MM.1S (cell line): ENCODE data around the gene WDR37.

ENCODE experiments used
- EZH2 ChIP-seq: fragments of 300-600 bp; sonication (generic); optimal IDR thresholded peaks from 2 replicates; pipeline ENCODE3; 2017; ENCODE audit warnings: low read depth, mild to moderate bottlenecking, antibody characterized with exemption, low read length, mixed read lengths
- EZH2phosphoT487 ChIP-seq: fragments of 300-600 bp; sonication (generic); IDR thresholded peaks from 2 replicates; pipeline ENCODE4 v1.6.1; 2018; ENCODE audit warnings: antibody characterized with exemption, low read length
- TF ChIP-seq, protein P1 (sequence below): fragments of 300-600 bp; sonication (generic); IDR thresholded peaks from 2 replicates; pipeline ENCODE4 v1.5.1; 2016; ENCODE audit warnings: antibody characterized with exemption, low read length, mixed read lengths

DNA sequence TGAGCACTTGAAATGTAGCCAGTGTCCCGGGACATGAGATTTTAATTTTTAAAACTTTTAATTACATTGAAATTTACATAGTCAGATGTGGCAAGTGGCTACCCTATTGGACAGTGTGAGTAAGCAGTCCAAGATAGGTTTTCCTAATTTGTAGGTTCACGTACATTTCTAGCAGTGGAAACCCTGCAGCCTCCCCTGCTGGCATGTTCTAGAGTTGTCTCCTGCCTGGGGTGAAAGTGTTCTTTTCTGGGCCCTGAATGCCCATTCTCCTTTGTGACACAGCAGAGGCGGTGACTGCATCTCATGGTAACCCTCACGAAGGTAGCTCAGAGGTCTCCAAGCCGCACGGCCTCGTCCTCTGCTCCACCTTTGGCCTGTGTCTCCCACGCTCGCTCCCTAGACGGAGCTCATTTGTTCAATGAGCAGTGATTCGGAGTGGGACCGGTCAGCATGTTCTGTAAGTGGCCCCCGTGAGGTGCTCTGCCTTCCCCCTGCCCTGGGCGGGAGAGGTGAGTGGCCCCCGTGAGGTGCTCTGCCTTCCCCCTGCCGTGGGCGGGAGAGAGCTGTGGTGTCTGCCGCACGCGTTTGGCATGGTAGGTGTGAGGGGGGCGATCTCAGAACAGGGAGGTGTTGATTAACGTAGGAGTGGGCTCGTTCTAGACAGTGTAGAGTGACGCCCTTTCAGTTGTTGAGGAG lies 18.0 kb downstream of the WDR37 start:
- TF ChIP-seq, protein P1, sequence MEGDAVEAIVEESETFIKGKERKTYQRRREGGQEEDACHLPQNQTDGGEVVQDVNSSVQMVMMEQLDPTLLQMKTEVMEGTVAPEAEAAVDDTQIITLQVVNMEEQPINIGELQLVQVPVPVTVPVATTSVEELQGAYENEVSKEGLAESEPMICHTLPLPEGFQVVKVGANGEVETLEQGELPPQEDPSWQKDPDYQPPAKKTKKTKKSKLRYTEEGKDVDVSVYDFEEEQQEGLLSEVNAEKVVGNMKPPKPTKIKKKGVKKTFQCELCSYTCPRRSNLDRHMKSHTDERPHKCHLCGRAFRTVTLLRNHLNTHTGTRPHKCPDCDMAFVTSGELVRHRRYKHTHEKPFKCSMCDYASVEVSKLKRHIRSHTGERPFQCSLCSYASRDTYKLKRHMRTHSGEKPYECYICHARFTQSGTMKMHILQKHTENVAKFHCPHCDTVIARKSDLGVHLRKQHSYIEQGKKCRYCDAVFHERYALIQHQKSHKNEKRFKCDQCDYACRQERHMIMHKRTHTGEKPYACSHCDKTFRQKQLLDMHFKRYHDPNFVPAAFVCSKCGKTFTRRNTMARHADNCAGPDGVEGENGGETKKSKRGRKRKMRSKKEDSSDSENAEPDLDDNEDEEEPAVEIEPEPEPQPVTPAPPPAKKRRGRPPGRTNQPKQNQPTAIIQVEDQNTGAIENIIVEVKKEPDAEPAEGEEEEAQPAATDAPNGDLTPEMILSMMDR = no peak
- TF ChIP-seq EZH2 (no peak), EZH2phosphoT487 (no peak)
